Spleen (tissue), 11 donors: Measurements from ENCODE around the gene FBP1. TPM values are rescaled to one million over a fixed set of nuclear protein-coding genes. Genes with fewer than 3 reads are reported as not detected.

Source experiments
- DNase-seq: peaks from one replicate; pipeline ENCODE4 v3.0.0-alpha.2; 2020
- H3K27ac ChIP-seq, 8 donors: fragments of 200-600 bp; sonication (generic) in 7 of 8; 1 replicate in 4 of 8; 2 replicates in 4 of 8; pipeline versions ENCODE4 v1.5.0 to v1.8.0; 2016 to 2021; ENCODE audit warnings: inconsistent platforms in 4 of 8, mild to moderate bottlenecking in 4 of 8, moderate library complexity in 1 of 8
- H3K27me3 ChIP-seq, 7 donors: fragments of 200-600 bp; sonication (generic) in 6 of 7; replicated peaks in 1 of 7; 1 replicate in 4 of 7; 2 replicates in 3 of 7; pipeline versions ENCODE4 v1.5.0 to v1.8.0; 2016 to 2021; ENCODE audit warnings: inconsistent platforms in 3 of 7, mild to moderate bottlenecking in 1 of 7
- H3K36me3 ChIP-seq, 6 donors: fragments of 200-600 bp; sonication (generic) in 5 of 6; 1 replicate in 4 of 6; 2 replicates in 2 of 6; pipeline versions ENCODE4 v1.5.0 to v1.8.0; 2016 to 2021; ENCODE audit warnings: inconsistent platforms in 2 of 6
- H3K4me1 ChIP-seq, 6 donors: fragments of 200-600 bp; sonication (generic) in 5 of 6; 1 replicate in 3 of 6; 2 replicates in 3 of 6; pipeline versions ENCODE4 v1.5.0 to v1.8.0; 2016 to 2021; ENCODE audit warnings: inconsistent platforms in 3 of 6
- H3K4me3 ChIP-seq, 8 donors: fragments of 200-600 bp; sonication (generic) in 7 of 8; 1 replicate in 4 of 8; 2 replicates in 4 of 8; pipeline versions ENCODE4 v1.5.0 to v1.8.0; 2016 to 2021; ENCODE audit warnings: inconsistent platforms in 4 of 8, mild to moderate bottlenecking in 4 of 8, moderate library complexity in 2 of 8
- H3K9me3 ChIP-seq, 8 donors: fragments of 200-600 bp; sonication (generic) in 7 of 8; 1 replicate in 4 of 8; 2 replicates in 4 of 8; pipeline versions ENCODE4 v1.5.0 to v1.8.0; 2016 to 2021; ENCODE audit warnings: inconsistent platforms in 4 of 8
- POLR2A ChIP-seq, 3 donors: fragments of 450-650 bp; IDR thresholded peaks; one replicate each; pipeline ENCODE4 v1.5.1; 2017; ENCODE audit warnings: antibody characterized with exemption in 3 of 3, mild to moderate bottlenecking in 1 of 3
- POLR2AphosphoS5 ChIP-seq, 3 donors: sonication (generic); formaldehyde crosslinking; IDR thresholded peaks; one replicate each; pipeline ENCODE4 v1.5.1; 2017; ENCODE audit warnings: antibody characterized with exemption in 3 of 3
- WGBS, 5 donors: extraction: QIAGEN DNeasy Blood & Tissue Kit in 3 of 5; methylation state at CpG; one replicate each; pipeline versions ENCODE4 v1.1.5 to v1.1.7; 2013 to 2018; 5-methylcytosine and 5-hydroxymethylcytosine counted together
- intact Hi-C: fragments of 100-400 bp; cut with DNase I; formaldehyde crosslinking; loops from one replicate; pipeline ENCODE4 v1.15.0; 2023; ENCODE audit warnings: low total_unique reads
- polyA plus RNA-seq, 3 donors: library from polyadenylated mRNA; stranded (reverse); fragments of 200-250 nt; gene quantifications; one replicate each; pipeline ENCODE4 v1.2.1, GENCODE V29; 2013
- total RNA-seq, 7 donors: library from RNA; depleted of rRNA in 3 of 7; stranded (reverse); fragments of >200 nt in 3 of 7; fragmentation: NEBNext Ultra II Directional in 4 of 7; extraction: Animal tissue kit (Norgen Biotek cat#: 25700) in 4 of 7; gene quantifications; one replicate each; pipeline versions ENCODE4 v1.1.0 to v1.2.1, GENCODE V29; 2016 to 2021
- TF ChIP-seq, protein P1 (sequence below), 11 experiments: fragments of 200-600 bp in 7 of 11; fragments of 450-650 bp in 4 of 11; sonication (generic) in 4 of 11; IDR thresholded peaks in 8 of 11; conservative IDR thresholded peaks in 3 of 11; 1 replicate in 7 of 11; 2 replicates in 4 of 11; pipeline versions ENCODE4 v1.4.0 to v1.8.0; 2016 to 2021; ENCODE audit warnings: antibody characterized with exemption in 11 of 11, inconsistent platforms in 4 of 11, mild to moderate bottlenecking in 1 of 11
- donor health status: healthy with polysubstance abuse.
- donor health status: DM: no; HTN: no; CAD: no; lungs with moderate emphysema.
- donor health status: DM: no; HTN: no; CAD: no.
- donor health status: Bipolar disorder and iron deficiency.
- donor health status: healthy.
- donor health status: DM: no; HTN: no; CAD: no.
- donor health status: DM: yes; HTN: yes; CAD: no.

FBP1 gene
- total and polyA plus RNA-seq, 10 donors: 7.9 to 57.4 (median 12.4) TPM

GRCh38 chr9:94557376-94557775, 81.9 kb downstream of the FBP1 start:
- TF ChIP-seq, protein P1, sequence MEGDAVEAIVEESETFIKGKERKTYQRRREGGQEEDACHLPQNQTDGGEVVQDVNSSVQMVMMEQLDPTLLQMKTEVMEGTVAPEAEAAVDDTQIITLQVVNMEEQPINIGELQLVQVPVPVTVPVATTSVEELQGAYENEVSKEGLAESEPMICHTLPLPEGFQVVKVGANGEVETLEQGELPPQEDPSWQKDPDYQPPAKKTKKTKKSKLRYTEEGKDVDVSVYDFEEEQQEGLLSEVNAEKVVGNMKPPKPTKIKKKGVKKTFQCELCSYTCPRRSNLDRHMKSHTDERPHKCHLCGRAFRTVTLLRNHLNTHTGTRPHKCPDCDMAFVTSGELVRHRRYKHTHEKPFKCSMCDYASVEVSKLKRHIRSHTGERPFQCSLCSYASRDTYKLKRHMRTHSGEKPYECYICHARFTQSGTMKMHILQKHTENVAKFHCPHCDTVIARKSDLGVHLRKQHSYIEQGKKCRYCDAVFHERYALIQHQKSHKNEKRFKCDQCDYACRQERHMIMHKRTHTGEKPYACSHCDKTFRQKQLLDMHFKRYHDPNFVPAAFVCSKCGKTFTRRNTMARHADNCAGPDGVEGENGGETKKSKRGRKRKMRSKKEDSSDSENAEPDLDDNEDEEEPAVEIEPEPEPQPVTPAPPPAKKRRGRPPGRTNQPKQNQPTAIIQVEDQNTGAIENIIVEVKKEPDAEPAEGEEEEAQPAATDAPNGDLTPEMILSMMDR (IDR thresholded peaks at IDR 0.05 in 8 of 11, conservative IDR thresholded peaks at IDR 0.05 in 3 of 11): no peak
- TF ChIP-seq POLR2A (IDR thresholded peaks at IDR 0.05): no peak
- no peak for TF ChIP-seq POLR2AphosphoS5 (IDR thresholded peaks at IDR 0.05)

DNA sequence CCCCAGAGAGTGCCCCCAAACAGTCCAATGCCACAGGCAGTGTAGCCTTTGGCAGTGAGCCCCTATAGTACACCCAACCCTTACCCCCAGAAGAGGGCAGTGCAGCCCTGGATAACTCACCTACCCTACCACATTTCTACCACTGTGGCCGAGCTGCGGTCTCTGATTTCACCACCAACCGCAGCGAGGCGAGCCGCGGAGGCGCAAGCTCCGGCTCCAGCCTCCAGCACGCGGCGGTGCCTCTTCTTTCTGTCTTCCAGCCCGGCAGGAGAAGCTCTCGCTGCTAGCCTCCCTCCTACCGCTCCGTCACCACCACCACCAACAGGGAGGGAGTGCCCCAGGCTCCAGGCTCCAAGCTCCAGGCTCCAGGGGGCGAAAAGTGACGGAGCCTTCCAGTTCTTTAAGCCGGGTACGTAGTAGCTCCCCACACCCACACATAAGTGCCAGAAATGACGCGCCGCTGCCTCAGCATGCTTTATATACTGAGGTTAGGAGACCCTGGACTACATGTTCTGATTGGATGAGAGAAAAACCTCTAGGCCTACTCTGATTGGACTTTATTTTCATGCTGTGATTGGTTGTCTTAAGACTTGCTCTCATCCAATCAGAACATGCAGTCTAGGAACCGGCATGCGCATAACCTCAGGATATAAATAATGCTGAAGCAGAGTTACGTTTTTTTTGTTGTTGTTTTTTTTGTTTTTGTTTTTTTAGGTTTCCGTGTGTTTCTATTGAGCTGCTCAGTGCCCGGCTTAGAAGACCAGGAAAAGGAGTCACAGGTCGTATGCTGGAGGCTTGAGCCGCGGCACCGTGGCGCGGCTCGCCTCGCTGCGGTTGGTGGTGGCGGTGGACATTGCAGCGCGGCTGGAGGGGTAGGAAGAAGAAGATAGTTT, 84.6 kb downstream of the FBP1 start, which contains the start of gene PCAT7:
TSS of gene PCAT7 (plus strand) at position 645 of the 893 bp plus-strand sequence.
- H3K4me3 ChIP-seq: no peak within 1 kb of the TSS
- H3K9me3 ChIP-seq: no peaks in the 10 kb centered on the region
- TF ChIP-seq POLR2AphosphoS5 (IDR thresholded peaks at IDR 0.05): no peak
- TF ChIP-seq, protein P1 (IDR thresholded peaks at IDR 0.05 in 8 of 11, conservative IDR thresholded peaks at IDR 0.05 in 3 of 11): peak in 4 of 11 experiments; percentile 9 to 20 (median 15)
- DNase-seq: no peak
- no peak within 1 kb of the TSS for H3K27ac ChIP-seq
- intact Hi-C loops: no loop called here
- 79 to 83% (median 81%) methylated on average over 39 to 40 of the region's 40 CpGs for WGBS, 5 donors
- H3K36me3 ChIP-seq: no peaks in the 10 kb centered on the region
- no peaks in the 10 kb centered on the region for H3K4me1 ChIP-seq
- peaks cover 0 to 16% (median 0%) of the 10 kb centered on the region in 7 donors for H3K27me3 ChIP-seq

More at GRCh38 chr9:94557376-94557775, 81.9 kb downstream of the FBP1 start:
- no peak for DNase-seq
- no peak overlapping the region for H3K4me3 ChIP-seq
- H3K27me3 ChIP-seq: peaks cover 0 to 16% (median 0%) of the 10 kb centered on the region in 7 donors
- WGBS, 5 donors: 77 to 89% (median 84%) methylated on average over 4 of the region's 4 CpGs
- no peaks in the 10 kb centered on the region for H3K36me3 ChIP-seq
- intact Hi-C loops: no loop called here
- no peaks in the 10 kb centered on the region for H3K9me3 ChIP-seq
- H3K4me1 ChIP-seq: no peaks in the 10 kb centered on the region
- no peak overlapping the region for H3K27ac ChIP-seq

DNA sequence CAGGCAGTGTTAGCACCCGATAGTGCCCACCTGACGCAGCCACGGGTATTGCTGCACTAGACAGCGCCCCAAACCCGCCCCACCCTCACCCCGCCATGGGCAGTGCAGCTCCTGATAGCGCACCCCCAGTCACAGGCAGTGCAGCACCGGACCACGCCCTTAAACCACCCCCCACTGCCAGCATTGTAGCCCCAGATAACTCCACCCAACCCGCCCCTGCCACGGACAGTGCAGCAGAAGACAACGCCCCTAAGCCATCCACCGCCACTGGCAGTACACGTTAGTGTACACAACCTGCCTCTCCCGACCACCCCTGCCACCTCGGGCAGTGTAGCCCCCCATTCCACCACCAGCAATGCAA, 85.3 kb downstream of the FBP1 start:
- TF ChIP-seq, protein P1 (IDR thresholded peaks at IDR 0.05 in 8 of 11, conservative IDR thresholded peaks at IDR 0.05 in 3 of 11): no peak
- TF ChIP-seq POLR2A (IDR thresholded peaks at IDR 0.05) (no peak), POLR2AphosphoS5 (IDR thresholded peaks at IDR 0.05) (no peak)
- no peak for DNase-seq
- WGBS, 5 donors: 82 to 94% (median 89%) methylated on average over 16 of the region's 16 CpGs
- Histone ChIP-seq H3K4me1 (no peaks in the 10 kb centered on the region), H3K36me3 (no peaks in the 10 kb centered on the region), H3K4me3 (no peak overlapping the region), H3K9me3 (no peaks in the 10 kb centered on the region), H3K27ac (no peak overlapping the region), H3K27me3 (peaks cover 0 to 15% (median 0%) of the 10 kb centered on the region in 7 donors)
- intact Hi-C loops: no loop called here

Other genes starting within 250 kb of the FBP1 start
- gene PCAT7, start 84.4 kb downstream of the FBP1 start, total RNA-seq: not detected
- gene PCAT7, start 84.4 kb downstream of the FBP1 start, polyA plus RNA-seq: under 1 TPM in 2 of 3 donors, not detected in 1; 0.03 to 0.05 TPM
- not detected for gene FBP2, start 45.7 kb downstream of the FBP1 start, total RNA-seq
- gene FBP2, start 45.7 kb downstream of the FBP1 start, polyA plus RNA-seq: under 1 TPM in 2 of 3 donors, not detected in 1; 0.06 to 0.50 TPM
- 10 to 100 TPM; 41.0 to 86.1 (median 63.7) TPM for gene AOPEP, start 87.2 kb upstream of the FBP1 start, total RNA-seq
- gene AOPEP, start 87.2 kb upstream of the FBP1 start, polyA plus RNA-seq: 10 to 100 TPM; 14.8 to 29.5 (median 17.2) TPM